DMS153 treated with DMSO at 0.1 percent for 48 hours (cell line): ENCODE results near the gene HAUS2.
"Not testable (repeated sequence)": the region's sequence is repeated elsewhere in the genome, so short reads cannot be mapped to it uniquely, and the experiment has no call there.

Experiments
- DNase-seq: peaks from one replicate; lab custom pipeline; 2025; ENCODE audit not compliant: unreplicated experiment; lab: John Stamatoyannopoulos, UW

Gene HAUS2

GRCh38 chr15:42548249-42549031 lies at the start of gene HAUS2, which contains the start of gene LRRC57:
Gene HAUS2, plus strand, starts transcription at chr15:42548838. Its CDS starts 35 bp downstream, at chr15:42548873.
Gene LRRC57, minus strand, starts transcription at chr15:42548793. Its CDS starts 359 bp downstream, at chr15:42548434.
- DNase-seq: peak; percentile 4

GRCh38 chr15:42499858-42500609 lies 48.6 kb upstream of the HAUS2 start:
- no peak for DNase-seq

GRCh38 chr15:42502477-42502876 lies 46.2 kb upstream of the HAUS2 start:
- DNase-seq: no peak

GRCh38 chr15:42503825-42504224 lies 44.8 kb upstream of the HAUS2 start:
- no peak for DNase-seq

GRCh38 chr15:42504631-42505030 lies 44.0 kb upstream of the HAUS2 start:
- DNase-seq: no peak

DNA sequence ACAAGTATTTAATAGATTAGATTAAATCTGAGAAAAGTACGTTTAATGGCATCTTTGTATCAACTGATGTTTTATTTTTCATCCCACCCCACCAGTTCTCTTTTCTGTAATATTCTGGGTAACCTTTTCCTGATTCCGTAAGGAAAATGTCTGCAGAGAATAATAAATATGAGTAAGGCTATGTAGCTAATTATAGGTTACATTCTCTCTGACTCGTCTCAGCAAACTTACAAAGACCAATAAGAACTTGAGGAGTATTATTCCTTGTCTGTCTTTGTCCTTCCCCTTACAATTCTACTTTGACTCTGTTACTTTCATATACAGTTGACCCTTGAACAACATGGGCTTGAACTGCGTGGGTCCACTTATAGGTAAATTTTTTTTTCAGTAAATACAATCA lies 41.1 kb upstream of the HAUS2 start:
- no peak for DNase-seq

- DNase-seq: no peak
Observed at GRCh38 chr15:42508263-42508690, 40.4 kb upstream of the HAUS2 start.

DNA sequence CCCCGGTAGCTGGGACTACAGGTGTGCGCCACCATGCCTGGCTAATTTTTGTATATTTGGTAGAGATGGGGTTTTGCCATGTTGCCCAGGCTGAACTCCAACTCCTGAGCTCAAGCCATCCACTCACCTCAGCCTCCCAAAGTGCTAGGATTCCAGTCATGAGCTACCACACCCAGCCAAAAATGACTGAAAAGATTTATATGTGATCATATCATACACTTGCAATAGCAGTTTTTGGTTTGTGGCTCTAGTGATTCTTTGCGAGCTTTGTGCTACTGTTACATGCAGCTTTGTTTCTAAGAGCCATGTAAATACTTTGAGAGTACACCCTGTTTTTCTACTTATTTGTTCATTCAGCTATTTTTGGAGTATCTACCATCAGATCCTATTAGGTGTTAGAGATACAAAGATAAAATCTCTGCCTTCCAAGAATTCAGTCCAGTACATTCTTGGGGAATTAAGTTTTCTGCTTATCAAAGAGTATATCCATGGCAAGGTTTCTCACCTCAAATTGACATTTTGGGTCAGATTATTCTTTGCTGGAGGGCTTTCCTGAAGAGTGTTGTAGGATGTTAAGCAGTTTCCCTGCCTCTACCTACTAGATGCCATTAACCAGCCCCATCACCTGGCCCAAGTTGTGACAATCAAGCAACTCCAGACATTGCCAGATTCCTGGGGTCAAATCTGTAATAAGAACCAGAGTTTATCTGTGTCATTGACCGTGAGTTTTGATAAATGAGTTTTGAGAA lies 38.2 kb upstream of the HAUS2 start:
- no peak for DNase-seq

- DNase-seq: no peak
Observed at GRCh38 chr15:42511007-42511391, 37.6 kb upstream of the HAUS2 start.

DNA sequence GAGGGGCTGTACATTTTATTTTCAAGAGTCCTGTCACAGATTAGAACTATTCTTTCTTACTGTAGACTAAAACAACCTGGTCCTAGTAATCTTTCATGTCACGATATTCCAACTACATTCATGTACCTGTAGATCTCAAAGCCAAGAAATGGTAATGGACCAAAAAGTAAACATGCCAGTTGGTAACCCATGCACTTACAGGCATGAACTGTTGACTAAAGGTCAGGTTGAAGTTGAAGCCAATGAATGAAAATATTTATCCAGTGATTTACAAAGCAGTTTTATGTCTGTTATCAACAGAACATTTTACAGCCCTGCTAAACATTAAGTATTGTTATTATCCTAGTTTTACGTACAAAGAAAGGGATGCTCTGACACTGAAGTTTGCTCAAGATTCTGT lies 25.3 kb upstream of the HAUS2 start:
- DNase-seq: no peak

DNA sequence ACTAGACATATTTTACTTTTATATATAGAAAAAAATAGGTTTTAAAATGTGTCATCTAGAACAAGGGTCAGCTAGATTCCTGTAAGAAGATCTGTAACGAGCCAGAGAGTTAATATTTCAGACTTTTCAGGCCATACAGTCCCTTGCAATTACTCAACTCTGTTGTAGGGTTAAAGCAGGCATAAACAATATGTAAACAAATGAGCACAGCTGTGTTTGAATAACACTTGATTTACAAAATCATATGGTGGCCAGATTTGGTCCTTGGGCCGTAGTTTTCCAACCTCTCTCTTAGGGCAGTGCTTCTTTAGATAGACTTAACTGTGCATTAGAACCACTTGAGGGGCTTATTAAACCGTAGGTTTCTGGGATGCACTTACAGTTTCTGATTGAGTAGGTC lies 19.7 kb upstream of the HAUS2 start:
- DNase-seq: no peak

- DNase-seq: no peak
Observed at GRCh38 chr15:42533246-42533645, 15.4 kb upstream of the HAUS2 start.

DNA sequence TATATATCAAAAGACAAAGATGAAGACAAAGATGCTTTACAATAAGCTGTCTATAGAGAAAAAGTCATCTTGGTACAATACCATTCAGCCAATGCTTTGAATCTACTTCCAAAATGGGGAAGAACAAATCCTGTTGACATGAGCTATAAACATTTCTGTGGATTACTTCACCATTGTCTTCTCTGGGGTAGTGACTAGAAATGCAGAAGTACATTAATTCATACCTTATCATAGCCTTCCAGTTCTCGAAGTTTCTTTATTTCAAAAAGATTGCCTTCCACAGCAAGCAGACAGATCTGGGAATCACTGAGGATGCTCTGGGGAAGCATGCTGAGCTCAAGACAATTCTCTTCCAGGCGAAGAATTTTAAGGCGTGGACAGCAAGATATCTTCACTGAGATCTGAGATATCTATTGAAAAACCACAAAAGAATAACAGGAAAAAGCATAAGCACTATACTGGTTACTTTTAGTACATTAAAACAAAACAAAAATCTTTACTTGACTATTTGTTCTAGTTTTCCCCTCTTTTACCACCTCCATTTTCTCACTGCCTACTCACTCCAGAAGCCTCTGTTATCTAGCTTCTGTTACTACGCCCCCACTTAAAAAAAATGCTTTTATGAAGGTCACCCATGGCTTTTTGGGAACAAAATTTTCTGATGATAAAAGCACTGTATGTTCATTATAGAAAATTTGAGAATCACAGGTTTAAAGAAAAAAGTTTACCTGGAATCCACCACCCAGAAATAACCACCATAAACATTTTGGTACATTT lies 3.6 kb upstream of the HAUS2 start:
- DNase-seq: no peak

GRCh38 chr15:42547918-42548248 lies 755 bp upstream of the HAUS2 start:
- DNase-seq: no peak

- no peak for DNase-seq
Observed at GRCh38 chr15:42549032-42549491, 424 bp downstream of the HAUS2 start.

- no peak for DNase-seq
Observed at GRCh38 chr15:42549741-42550392, 1.2 kb downstream of the HAUS2 start.

GRCh38 chr15:42553554-42553953 lies 4.9 kb downstream of the HAUS2 start:
- no peak for DNase-seq

DNA sequence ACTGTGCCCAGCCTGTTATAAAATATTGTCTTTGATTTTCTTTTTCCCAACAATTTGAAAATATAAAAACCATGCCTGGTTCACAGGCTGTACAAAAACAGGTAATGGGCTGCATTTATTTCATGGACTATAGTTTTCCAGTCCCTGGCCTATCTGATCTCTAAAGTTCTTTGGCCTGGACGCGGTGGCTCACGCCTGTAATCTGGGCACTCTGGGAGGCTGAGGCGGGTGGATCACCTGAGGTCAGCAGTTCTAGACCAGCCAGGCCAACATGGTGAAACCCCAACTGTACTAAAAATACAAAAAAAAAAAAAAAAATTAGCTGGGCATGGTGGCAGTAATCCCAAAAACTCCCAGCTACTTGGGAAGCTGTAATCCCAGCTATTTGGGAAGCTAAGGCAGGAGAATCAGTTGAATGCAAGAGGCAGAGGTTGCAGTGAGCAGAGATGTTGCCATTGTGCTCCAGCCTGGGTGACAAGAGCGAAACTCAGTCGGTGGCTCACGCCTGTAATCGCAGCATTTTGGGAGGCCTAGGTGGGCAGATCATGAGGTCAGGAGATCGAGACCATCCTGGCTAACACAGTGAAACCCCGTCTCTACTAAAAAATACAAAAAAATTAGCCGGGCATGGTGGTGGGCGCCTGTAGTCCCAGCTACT lies 8.0 kb downstream of the HAUS2 start:
- DNase-seq: not testable (repeated sequence)

GRCh38 chr15:42558739-42559138 lies 10.1 kb downstream of the HAUS2 start:
- no peak for DNase-seq
